ENCODE results near the gene S1PR3. TPM values are rescaled to one million over a fixed set of nuclear protein-coding genes. Genes with fewer than 3 reads are reported as not detected.
A peak's percentile ranks its signal among the peaks of the same experiment; 100 is the strongest.

Gene S1PR3
- total and polyA plus RNA-seq, 12 donors = 3.6 to 61.6 (median 13.3) TPM

DNA sequence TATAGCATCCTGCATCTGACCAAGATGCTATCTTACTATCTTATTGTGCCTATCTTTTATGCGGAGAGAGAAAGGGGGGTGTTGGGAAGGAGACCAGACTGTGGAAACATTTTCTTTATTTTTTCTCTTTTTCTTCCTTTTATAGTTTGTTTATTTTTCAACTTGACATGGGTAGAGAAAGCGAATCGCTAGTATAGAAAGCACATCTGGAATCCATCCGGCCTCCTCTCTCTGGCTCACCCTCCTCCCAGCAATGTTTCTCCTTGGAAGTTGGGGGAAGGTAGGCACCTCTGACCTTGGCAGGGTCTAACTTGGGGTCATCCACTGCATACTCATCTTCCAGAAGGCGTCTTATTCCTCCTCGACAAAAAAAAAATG, 3.9 kb downstream of the S1PR3 start:
- H3K4me3 ChIP-seq = peak overlapping the region in 5 of 10 donors; percentile 64 to 92 (median 75)
- 61 to 74% methylated on average over 6 of the region's 6 CpGs for WGBS, 2 donors
- TF ChIP-seq, protein P1, sequence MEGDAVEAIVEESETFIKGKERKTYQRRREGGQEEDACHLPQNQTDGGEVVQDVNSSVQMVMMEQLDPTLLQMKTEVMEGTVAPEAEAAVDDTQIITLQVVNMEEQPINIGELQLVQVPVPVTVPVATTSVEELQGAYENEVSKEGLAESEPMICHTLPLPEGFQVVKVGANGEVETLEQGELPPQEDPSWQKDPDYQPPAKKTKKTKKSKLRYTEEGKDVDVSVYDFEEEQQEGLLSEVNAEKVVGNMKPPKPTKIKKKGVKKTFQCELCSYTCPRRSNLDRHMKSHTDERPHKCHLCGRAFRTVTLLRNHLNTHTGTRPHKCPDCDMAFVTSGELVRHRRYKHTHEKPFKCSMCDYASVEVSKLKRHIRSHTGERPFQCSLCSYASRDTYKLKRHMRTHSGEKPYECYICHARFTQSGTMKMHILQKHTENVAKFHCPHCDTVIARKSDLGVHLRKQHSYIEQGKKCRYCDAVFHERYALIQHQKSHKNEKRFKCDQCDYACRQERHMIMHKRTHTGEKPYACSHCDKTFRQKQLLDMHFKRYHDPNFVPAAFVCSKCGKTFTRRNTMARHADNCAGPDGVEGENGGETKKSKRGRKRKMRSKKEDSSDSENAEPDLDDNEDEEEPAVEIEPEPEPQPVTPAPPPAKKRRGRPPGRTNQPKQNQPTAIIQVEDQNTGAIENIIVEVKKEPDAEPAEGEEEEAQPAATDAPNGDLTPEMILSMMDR (IDR thresholded peaks at IDR 0.05) = no peak
- H3K4me1 ChIP-seq = peaks cover 14 to 68% (median 60%) of the 10 kb centered on the region in 9 donors
- DNase-seq = no peak
- peaks cover 0 to 20% (median 0%) of the 10 kb centered on the region in 9 donors for H3K36me3 ChIP-seq
- no peaks in the 10 kb centered on the region for H3K9me3 ChIP-seq
- H3K27ac ChIP-seq = peak overlapping the region in 3 of 10 donors; percentile 4 to 83 (median 6)
- peaks cover 0 to 29% (median 4%) of the 10 kb centered on the region in 7 donors for H3K27me3 ChIP-seq
- intact Hi-C loops (cut with DNase I) = loop anchor here in 8 of 10 donors (2.0 to 10.0 kb wide), 10 partner anchors 120 to 398 kb away; no protein-coding TSS in a partner anchor
- ATAC-seq = no peak

DNA sequence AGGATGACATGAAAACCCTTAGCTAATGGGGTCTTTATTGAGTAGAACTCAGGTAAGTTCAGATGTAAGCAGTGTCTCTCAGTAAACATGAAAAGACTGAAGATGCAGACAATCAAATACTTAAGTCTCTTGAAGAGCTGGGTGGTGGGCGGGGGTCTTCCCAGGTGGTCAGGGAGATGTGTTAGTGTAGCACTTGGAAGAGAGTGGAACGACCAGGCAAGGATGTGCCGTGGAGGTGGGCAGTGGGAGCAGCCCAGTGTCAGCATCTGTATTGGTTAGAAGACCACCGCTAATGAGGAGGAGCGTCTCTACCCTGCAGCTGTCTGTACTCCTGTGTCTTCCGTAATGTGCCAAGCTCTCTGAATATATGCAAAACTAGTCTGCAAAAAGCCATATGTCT, 4.4 kb downstream of the S1PR3 start:
- DNase-seq (no peak), ATAC-seq (no peak)
- Histone ChIP-seq H3K4me1 (peaks cover 14 to 70% (median 64%) of the 10 kb centered on the region in 9 donors), H3K9me3 (no peaks in the 10 kb centered on the region), H3K4me3 (peak overlapping the region in 4 of 10 donors; percentile 75 to 92 (median 78)), H3K27ac (peak overlapping the region in 2 of 10 donors; percentile 4 to 83), H3K36me3 (peaks cover 0 to 20% (median 0%) of the 10 kb centered on the region in 9 donors), H3K27me3 (peaks cover 0 to 26% (median 4%) of the 10 kb centered on the region in 7 donors)
- intact Hi-C loops (cut with DNase I) = loop anchor here in 8 of 10 donors (2.0 to 10.0 kb wide), 10 partner anchors 121 to 399 kb away; no protein-coding TSS in a partner anchor
- TF ChIP-seq, protein P1 (IDR thresholded peaks at IDR 0.05) = no peak
- 89 to 94% methylated on average over 6 of the region's 6 CpGs for WGBS, 2 donors

DNA sequence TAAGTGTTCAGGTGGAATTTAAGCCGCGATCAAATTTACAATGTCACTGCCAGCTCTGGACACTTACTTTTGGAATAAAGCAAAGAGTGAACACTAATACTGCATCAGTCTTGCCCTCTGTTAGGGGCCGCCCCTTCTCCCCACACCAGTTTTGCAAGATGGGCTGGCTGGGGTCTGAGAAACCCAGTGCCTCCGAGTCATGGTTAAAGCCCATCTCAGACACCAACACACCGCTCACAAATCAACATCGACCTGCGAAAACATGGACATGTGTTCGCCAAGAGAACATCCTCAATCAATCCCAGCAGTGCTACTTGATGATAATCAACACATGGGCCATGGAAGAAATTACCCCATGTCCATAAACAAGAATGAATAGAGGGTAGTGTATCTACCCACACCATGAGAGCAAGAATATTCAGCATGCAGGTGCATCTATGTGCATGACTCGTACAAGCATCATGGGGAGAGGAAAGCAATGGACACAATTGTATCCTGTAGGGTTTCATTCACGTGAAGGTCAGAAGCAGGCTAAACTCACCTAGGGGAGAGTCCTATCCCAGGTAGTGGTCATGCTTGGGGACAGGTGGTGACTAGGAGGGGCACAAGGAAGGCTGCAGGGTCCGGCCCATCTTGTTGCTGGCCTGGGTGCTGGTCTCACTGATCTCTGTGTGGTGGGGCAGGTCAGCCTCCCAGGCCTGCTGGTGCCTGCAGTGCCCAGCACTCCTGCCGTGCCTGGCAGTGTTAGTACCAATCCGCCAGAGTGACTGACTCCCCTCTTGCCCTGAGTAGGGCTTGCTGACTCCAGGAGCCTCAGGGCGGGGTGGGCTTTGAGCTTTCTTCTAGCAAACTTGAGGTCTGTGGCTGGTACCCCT, 5.0 kb downstream of the S1PR3 start:
- no peak for ATAC-seq
- H3K36me3 ChIP-seq = peaks cover 0 to 20% (median 0%) of the 10 kb centered on the region in 9 donors
- 92% methylated on average over 14 of the region's 14 CpGs for WGBS, 2 donors
- intact Hi-C loops (cut with DNase I) = loop anchor here in 7 of 10 donors (5.0 to 10.0 kb wide), 9 partner anchors 121 to 341 kb away; no protein-coding TSS in a partner anchor
- no peak overlapping the region for H3K27ac ChIP-seq
- H3K9me3 ChIP-seq = no peaks in the 10 kb centered on the region
- no peak for DNase-seq
- H3K4me3 ChIP-seq = no peak overlapping the region
- peaks cover 0 to 25% (median 4%) of the 10 kb centered on the region in 7 donors for H3K27me3 ChIP-seq
- peaks cover 14 to 77% (median 70%) of the 10 kb centered on the region in 9 donors for H3K4me1 ChIP-seq
- TF ChIP-seq, protein P1 (IDR thresholded peaks at IDR 0.05) = no peak

- no peaks in the 10 kb centered on the region for H3K9me3 ChIP-seq
- intact Hi-C loops (cut with DNase I) = loop anchor here in 7 of 10 donors (5.0 to 10.0 kb wide), 9 partner anchors 122 to 342 kb away; no protein-coding TSS in a partner anchor
- H3K27me3 ChIP-seq = peaks cover 0 to 22% (median 4%) of the 10 kb centered on the region in 7 donors
- no peak for DNase-seq
- no peak for ATAC-seq
- H3K4me3 ChIP-seq = no peak overlapping the region
- H3K36me3 ChIP-seq = peaks cover 0 to 20% (median 0%) of the 10 kb centered on the region in 9 donors
- H3K27ac ChIP-seq = no peak overlapping the region
- TF ChIP-seq, protein P1 (IDR thresholded peaks at IDR 0.05) = no peak
- peaks cover 14 to 73% (median 69%) of the 10 kb centered on the region in 9 donors for H3K4me1 ChIP-seq
- 52 to 61% methylated on average over 4 of the region's 4 CpGs for WGBS, 2 donors
These were observed 5.6 kb downstream of the S1PR3 start for GRCh38 chr9:88996921-88997235.
